DMS79 (cell line): ENCODE measurements around the gene NMRAL1.

ENCODE experiments used
- DNase-seq: peaks from one replicate; lab custom pipeline; 2025; lab: John Stamatoyannopoulos, UW

The NMRAL1 gene

DNA sequence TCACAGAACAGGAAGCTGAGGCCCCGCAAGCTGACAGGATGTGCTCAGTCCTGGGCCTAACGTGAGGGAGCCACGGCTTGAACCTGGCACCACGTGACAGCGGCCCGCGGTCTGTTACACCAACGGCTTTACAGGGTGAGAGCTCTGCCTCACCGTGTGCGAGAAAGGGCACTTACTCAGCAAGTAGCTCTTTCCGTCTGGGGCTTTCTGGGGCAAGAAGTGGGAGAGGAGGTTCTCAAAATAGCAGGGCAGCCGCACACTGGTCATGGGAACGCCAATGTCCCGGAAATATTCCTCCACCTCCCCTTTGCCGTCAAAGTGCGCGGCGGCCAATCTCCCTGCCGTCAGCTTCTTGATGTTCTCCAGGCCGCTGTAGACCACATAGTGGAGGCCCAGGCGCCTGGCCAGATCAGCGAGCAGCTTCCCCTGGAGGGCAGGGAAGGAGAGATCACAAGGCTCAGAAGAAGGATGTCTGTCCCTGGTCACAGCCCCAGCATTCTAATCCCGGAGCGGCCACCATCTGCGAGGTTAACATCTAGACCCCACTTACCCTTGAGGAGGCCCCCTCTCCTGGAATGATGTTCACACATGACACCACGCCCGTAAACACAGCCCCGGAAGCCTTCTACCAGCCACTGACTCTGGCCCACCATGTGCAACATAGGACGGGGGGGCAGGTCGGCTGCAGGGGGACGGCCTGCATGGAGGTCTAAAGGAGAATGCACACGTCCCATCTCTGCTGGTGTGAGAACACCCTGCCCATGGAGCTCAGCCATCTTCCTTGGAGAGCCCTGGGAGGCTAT, 8.2 kb downstream of the NMRAL1 start:
- no peak for DNase-seq

- DNase-seq = no peak
Measured at GRCh38 chr16:4463522-4464163, 10.8 kb downstream of the NMRAL1 start.

DNA sequence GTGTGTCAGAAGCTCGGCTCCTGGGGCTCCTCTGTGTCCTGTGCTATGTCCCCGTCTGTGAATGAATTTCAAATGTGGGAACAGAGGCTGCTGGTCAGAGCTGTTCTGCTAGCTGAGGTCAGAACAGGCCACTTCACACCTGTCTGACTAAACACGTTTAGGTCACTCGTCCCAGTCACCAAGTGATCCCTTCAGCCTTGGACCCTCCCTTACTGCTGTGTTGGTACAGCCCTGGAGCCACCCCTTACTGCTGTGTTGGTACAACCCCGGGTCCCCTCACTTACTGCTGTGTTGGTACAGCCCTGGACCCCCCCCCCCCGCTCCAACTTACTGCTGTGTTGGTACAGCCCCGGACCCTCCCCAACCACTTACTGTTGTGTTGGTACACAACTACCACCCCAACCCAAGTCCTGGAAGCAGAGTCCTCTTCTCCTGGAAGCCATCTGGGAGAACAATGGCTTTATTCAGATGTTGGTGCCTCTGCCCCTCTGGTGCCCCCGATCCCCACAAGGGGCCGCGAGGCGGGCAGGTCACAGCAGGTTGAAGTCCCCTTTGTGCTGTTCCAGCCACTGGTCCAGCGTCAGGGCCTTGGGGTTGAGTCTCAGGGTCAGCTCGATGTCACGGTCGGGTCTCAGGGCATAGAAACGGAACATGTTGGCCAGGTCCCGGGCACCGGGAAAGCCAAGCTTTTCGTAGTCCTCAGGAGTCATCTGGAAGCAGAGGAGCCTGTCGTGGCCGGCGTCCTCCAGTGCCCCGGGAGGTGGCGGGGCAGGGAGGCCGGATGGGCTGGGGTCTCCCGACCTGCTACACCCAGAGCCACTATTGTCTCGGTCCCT, 13.0 kb downstream of the NMRAL1 start:
- no peak for DNase-seq

DNA sequence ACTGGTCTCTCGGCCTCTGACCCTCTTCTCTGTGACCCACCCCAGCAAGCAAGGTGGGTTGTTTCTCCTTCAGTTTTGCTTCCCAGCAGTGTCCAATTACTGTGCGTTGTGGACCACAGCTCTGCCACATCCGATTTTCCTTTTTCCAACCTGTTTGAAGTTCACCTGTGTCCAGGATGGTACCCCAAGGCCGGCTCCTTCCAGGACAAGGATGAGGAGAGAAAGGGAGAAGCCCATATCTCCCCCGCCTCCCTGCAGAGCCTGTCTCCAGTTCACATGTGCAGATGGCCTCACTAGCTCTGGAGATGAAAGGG, 13.5 kb downstream of the NMRAL1 start:
- DNase-seq = no peak

DNA sequence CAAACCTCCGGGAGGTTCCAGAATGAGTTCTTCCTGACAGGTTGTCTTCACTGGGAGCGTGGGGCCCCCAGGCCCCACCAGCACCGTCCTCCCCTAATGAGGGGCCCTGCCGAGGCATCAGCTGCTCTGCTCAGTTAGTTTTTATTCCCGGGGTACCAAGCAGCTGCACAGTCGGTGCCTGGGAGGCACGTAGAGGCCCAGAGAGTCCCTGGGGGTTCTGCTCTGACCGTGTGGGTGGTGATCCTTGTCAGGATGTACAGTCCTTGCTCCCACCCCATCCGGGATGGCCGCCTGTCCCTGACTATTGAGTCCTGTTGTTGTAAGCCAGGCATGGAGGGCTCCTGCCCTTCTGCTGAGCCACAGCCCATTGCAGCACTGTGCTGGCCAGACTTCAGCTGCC, 18.5 kb downstream of the NMRAL1 start:
- no peak for DNase-seq

GRCh38 chr16:4455081-4455480, 19.3 kb downstream of the NMRAL1 start:
- no peak for DNase-seq

- no peak for DNase-seq
Measured at GRCh38 chr16:4454623-4455022, 19.8 kb downstream of the NMRAL1 start.

- DNase-seq = peak; percentile 29
Measured at GRCh38 chr16:4452674-4453073, 21.8 kb downstream of the NMRAL1 start.

GRCh38 chr16:4450931-4451519, 23.4 kb downstream of the NMRAL1 start:
- DNase-seq = no peak

- no peak for DNase-seq
Measured at GRCh38 chr16:4450430-4450829, 24.0 kb downstream of the NMRAL1 start.

DNA sequence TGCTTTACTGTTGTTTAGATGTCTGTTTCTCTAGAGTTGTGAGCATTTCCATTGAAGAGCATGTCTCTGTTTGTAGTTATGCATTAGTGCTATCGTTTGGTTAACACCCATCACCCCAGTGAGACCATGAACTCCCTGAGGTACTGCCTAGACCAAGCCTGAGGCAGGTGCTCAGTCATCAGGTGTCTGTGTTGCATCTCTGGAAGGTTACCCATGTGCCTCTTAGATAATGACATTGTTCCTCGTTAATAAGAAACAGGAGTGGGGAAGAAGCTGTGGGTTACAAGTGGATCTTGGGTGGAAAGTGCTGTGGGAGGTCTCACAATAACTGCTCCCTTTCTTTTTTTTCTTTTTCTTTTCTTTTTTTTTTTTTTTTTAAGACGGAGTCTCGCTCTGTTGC, 30.4 kb downstream of the NMRAL1 start:
- no peak for DNase-seq

DNA sequence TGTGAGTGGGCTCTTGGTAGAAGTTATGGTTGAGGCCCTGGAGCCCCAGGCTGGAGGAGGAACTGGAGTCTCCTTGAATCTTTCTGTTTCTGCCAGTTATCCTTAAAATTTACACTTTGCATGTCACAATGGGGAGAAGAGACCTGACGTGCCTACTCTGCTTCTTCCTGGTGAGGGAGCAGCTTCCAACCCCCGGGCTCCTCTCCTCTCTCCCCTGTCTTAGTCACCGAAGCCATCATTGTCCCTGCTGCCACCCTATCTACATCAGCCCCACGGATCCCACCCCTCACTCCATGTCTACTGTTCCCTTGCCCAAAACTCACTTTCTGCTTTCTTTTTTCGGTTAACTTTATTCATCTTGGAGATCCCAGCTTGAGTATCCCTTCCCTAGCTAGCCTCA, 31.2 kb downstream of the NMRAL1 start:
- DNase-seq = no peak

GRCh38 chr16:4442371-4442770, 32.1 kb downstream of the NMRAL1 start:
- no peak for DNase-seq

DNA sequence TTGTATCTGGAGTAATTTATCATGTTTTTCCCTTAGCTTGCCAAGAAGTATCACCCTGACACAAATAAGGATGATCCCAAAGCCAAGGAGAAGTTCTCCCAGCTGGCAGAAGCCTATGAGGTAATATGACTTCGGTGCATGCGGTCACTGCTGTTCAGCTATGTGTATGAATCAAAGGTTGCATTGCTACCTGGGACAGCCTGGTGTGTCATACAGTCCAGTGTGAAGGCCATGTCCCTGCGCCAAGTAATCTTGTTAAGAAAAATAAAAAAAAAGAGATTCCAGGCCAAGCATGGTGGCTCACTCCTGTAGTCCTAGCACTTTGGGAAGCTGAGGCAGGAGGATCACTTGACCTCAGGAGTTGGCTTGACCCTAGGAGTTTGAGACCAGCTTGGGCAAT, 37.1 kb downstream of the NMRAL1 start:
- DNase-seq = no peak

- no peak for DNase-seq
Measured at GRCh38 chr16:4435337-4436067, 38.9 kb downstream of the NMRAL1 start.

- no peak for DNase-seq
Measured at GRCh38 chr16:4433914-4434787, 40.3 kb downstream of the NMRAL1 start.

GRCh38 chr16:4433228-4433627, 41.2 kb downstream of the NMRAL1 start:
- no peak for DNase-seq

GRCh38 chr16:4431023-4431422, 43.4 kb downstream of the NMRAL1 start:
- no peak for DNase-seq

- no peak for DNase-seq
Measured at GRCh38 chr16:4428500-4428899, 45.9 kb downstream of the NMRAL1 start.

DNA sequence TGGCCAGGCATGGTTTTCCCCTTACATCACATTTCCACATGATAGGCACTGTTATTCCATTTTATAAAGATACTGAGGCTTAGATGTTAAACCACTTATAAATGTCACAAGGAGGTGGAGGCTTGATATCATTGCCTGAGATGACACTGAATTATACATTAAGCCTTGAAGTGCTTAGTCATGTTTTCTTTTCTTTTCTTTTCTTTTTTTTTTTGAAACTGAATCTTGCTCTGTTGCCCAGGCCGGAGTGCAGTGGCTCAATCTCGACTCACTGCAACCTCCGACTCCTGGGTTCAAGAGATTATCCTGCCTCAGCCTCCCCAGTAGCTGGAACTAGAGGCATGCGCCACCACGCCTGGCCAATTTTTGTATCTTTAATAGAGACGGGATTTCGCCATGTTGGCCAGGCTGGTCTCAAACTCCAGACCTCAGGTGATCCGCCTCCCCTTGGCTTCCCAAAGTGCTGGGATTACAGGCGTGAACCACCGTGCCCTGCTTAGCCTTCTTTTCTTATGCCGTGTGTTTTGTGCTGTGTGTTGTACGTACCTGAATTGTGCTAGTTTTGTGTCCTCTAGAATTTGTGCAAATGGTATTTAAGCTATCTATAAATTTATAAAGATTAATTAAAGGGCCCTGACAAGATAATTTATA, 47.6 kb downstream of the NMRAL1 start:
- DNase-seq = no peak
